HG03039 (cell line): ENCODE results near the gene NEURL1B.
"Not testable (repeated sequence)": the region's sequence is repeated elsewhere in the genome, so short reads cannot be mapped to it uniquely, and the experiment has no call there.

Experiments
- ATAC-seq: cut with Tn5 transposase; IDR thresholded peaks from one replicate; pipeline ENCODE4 v1.9.1; 2021; ENCODE audit warnings: mild to moderate bottlenecking, moderate library complexity; ENCODE audit not compliant: unreplicated experiment

Gene NEURL1B

GRCh38 chr5:172647352-172648012 lies 6.4 kb downstream of the NEURL1B start:
- ATAC-seq: no peak

DNA sequence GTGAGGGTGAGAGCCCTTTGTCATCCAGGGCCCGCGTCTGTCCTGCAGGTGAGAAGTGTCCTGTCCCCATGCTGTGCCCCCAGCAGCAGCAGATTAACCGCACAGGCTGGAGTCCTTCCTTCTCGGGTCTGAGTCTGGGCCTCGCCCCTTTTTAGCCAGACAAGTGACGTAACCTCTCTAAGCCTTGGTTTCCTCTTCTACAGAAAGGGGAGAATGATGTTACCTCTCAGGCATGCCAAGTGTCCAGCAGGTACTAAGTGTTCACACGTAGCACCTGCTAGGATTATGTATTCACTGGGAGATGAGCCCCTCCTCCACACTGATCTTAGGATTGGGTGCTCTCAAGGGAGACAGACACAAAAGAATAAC lies 6.9 kb downstream of the NEURL1B start:
- ATAC-seq: no peak

DNA sequence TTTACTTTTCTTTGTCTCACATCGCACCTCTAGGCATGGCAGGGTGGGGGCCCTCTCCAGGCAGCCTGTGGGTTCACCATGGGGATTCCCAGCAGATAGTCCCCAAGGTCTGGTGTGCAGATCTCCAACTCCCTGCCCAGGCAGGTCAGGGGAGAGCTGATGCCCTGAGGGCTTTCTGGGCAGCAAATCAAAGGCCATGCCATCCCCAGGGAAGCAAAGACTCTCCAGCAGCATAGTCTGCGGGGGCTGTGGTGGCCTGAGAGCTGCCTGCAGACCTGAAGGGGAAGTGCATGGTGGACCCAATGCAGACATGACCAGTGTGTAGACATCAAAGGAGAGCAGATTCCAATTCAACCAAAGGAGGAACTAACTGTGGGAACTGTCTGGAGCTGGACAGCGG lies 7.7 kb downstream of the NEURL1B start:
- no peak for ATAC-seq

- not testable (repeated sequence) for ATAC-seq
These were observed 15.4 kb downstream of the NEURL1B start for GRCh38 chr5:172656496-172656895.

DNA sequence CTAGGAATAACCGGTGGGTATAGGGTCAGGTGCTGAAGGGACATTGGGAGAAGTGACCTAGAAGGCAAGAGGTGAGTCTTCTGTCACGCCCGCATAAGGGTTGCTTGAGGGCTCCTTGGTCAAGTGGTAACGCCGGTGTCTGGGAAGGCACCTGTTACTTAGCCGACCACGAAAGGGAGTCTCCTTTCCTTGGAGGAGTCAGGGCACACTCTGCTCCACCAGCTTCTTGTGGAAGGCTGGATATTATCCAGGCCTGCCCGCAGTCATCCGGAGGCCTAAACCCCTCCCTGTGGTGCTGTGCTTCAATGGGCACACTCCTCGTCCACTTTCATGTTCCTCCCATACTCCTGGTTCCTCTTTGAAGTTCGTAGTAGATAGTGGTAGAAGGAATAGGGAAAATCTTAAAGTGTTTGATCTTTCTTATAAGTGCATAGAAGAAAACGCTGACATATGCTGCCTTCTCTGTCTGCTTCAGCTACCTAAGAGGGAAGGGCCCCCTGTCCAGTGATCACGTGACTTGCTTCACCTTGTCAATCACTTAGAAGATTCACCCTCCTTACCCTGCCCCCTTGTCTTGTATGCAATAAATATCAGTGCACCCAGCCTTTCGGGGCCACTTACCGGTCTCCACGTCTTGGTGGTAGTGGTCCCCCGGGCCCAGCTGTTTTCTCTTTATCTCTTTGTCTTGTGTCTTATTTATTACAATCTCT lies 16.6 kb downstream of the NEURL1B start:
- ATAC-seq: not testable (repeated sequence)

GRCh38 chr5:172658391-172658790 lies 17.3 kb downstream of the NEURL1B start:
- no peak for ATAC-seq

DNA sequence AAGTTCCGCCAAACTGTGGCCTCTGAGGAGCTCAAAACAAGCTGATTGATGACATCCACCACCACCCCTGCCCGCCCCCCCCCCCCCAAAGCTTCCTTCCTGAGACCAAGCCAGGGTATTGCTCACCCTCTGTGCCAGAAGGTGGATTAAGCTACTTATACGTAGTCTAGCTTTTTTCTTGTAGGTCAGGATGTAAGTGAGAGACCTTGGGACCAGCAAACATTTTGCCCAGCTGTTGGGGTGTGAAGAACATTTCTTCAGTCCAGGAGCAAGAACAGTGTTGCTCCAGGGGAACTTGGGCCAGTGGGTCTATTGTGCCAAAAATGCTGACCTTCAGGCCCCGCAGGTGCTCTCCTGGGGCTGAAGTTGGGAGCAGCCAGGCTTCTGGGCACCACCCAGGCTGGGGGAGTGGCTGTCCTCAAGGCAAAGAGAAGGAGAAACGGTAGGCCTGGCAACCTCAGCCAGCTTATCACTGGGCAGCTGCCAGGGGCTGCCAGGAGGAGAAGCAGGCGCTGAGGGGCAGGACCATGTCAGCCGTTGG lies 18.0 kb downstream of the NEURL1B start:
- no peak for ATAC-seq

GRCh38 chr5:172659570-172659908 lies 18.5 kb downstream of the NEURL1B start:
- no peak for ATAC-seq

- no peak for ATAC-seq
These were observed 19.0 kb downstream of the NEURL1B start for GRCh38 chr5:172659909-172660628.

DNA sequence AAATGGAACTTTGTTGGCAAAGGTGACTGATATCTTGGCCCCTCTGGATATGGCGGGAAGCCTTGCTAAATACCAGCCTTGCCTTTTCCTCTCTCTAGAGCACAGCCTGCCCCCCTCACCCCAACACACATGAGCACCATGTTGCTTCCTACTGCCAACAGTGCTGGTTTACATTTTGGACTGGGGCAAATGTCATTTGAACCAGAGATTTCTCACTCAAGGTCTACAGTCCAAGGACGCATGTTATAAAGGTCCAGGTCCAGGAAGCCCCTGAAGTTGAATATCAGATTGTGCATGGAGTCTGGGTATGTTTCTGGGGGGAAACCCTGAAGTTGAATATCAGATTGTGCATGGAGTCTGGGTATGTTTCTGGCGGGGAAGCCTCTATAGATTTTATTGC lies 19.9 kb downstream of the NEURL1B start:
- no peak for ATAC-seq

DNA sequence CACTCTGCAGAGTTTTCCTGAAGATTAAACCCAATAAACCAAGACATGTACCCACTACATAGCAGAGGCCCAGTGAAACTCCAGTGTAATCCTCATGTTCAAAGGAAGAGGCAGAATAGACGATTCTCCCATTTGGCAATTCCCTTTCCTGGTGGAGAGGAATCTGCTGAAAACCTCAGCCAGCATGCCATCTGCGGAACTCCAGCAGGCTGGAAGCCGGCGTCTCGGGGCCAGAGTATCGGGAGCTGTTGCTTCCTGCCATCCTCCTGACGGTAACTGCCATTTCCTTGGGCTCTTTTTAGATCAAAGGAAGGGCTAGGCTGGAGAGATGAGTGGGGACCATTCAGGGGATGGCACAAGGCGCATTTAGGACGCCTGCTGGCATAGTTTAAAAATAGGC lies 20.5 kb downstream of the NEURL1B start:
- no peak for ATAC-seq

DNA sequence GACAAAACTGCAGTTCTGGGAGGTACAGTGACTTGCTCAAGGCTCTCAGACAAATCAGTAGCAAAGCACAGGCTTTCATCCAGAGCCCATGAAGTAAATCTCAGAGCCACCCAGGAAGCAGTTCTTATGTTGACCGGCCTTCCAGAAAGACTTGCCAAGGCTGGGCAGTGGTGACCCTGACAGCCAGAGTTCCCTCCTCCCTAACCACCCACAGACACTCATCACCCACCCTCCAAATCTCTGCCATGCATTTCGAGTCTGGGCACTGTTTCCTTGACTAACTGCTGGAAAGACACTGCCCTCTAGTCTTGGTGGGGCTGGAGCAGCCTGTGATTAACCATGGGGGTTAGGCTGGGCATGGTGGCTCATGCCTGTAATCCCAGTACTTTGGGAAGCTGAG lies 21.5 kb downstream of the NEURL1B start:
- no peak for ATAC-seq

DNA sequence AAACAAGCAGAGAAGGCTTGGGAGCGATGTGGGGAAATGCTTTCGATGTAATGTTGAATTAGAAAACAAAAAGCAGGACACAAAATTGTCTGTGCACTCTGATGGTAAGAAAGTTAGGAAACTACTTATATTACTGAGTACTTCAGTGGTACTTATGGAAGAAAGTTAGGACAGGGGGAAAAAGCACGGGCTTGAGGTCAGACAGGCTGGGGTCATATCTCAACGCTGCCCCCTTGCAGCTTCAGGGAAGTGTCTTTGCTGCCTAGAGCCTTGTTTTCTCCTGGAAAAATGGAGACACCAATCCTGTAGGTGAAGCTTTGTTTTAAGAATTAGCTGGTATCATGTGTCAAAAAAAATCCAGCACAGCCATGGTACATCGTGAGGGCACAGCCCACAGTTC lies 23.0 kb downstream of the NEURL1B start:
- no peak for ATAC-seq

DNA sequence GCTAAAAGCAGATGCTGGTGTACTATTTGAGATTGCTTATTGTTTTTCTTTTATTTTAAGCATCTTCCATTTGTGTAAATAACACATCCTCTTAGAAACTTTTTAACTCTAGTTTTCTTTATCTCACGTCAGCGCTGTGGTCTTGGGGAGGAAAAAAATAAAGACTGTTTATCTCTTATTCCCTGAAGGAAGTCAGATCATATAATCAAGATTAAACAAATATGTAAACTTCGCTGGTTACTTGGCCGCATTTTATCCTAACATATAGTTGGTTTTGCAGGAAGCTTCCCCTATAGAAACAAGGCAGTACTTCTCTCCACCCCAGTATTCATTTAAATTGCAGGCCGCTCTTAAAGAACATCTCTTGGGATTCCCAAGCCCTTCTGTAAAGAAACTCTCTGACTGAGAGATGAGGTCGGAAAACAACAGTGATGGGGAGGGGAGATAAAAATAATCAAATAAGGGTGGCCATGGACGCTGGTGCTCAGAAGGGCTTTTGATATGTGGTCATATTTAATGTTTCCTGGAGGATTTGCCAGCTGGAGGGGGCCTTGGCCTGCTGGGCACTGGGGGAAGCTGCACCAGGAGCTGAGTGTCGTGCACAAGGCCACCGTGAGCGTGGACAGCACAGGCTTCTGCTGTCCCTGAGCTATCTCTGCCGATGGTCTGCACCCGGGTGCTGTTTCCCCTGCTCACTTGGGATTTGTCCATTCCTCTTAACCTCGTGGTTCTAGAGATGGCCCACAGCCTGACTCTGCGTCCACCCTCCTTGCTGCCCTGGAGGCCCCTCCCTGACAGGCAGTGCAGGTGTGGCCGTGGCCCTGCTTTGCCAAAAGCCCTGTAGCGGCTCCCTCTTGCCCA lies 23.8 kb downstream of the NEURL1B start:
- ATAC-seq: no peak

DNA sequence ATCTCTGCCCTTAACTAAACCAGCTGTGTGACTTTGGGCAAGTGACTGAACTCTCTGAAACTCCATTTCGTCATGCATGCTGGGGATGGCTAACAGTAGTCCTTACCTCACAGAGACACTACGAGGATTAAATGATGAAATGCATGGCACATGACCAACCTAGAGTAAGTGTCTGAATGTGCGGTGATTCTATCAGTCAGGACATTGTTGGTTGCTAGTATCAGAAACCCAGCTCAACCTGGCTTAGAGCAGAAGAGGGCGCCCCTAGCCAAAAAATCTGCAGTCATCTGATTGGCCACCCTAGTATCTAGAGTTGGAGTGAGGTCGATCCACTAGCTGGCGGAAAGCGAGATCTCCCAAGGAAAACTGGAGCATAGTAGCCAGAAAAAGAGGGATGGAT lies 25.2 kb downstream of the NEURL1B start:
- no peak for ATAC-seq

GRCh38 chr5:172667786-172668593 lies 26.9 kb downstream of the NEURL1B start:
- no peak for ATAC-seq

DNA sequence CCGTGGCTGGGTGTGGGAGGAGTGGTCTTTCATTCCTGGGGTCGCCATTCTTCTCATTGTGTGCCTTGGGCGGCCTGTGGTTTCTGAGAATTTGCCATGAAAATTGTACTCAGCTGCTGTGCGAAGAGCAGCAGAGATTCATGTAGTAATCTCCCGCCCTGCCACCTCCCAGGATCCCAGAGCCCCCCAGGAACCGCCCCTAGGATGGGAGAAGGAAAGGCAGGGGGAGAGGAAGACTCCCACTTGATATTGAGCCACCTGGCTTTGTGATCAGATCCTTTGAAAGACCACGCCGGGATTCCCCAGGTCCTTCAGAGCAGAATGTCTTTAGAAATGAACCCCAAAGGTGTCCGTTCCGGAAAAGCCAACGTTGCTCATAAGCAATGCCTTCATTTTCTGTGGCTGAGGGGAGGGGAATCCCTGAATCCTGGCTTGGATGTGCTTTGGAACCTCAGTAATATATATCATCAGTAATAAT lies 27.6 kb downstream of the NEURL1B start:
- no peak for ATAC-seq

DNA sequence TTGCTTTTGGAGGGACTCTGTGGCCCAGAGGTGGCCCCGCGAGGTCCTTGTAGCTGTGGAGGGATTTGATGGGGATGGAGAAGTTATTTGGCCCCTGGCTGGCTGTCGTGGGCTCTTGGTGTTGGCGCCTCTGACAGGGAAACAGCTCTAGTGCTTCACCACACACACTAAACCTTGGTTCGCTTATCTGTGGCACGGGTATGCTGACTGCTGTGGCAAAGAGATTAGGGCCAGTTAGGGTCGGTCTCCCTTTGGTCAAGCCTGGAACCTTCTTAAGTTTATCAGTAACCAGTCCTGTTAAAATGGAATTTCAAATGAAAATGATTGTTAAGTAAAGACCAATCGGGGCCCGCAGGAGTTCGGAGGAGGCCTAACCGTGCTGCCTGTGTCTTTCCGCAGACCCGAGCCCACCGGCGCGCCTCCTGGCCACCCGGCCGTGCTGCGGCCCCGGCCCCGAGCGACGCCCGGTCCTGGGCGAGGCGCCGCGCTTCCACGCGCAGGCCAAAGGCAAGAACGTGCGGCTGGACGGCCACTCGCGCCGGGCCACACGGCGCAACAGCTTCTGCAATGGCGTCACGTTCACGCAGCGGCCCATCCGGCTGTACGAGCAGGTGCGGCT lies 28.4 kb downstream of the NEURL1B start:
- no peak for ATAC-seq

DNA sequence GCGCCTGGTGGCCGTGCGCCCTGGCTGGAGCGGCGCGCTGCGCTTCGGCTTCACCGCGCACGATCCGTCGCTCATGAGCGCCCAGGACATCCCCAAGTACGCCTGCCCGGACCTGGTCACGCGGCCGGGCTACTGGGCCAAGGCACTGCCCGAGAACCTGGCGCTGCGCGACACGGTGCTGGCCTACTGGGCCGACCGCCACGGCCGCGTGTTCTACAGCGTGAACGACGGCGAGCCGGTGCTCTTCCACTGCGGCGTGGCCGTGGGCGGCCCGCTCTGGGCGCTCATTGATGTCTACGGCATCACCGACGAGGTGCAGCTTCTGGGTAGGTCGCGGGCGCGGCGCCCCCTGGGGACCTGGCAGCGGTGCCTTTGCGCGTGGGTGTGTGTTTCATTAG lies 28.9 kb downstream of the NEURL1B start:
- ATAC-seq: no peak

GRCh38 chr5:172670444-172670843 lies 29.4 kb downstream of the NEURL1B start:
- ATAC-seq: no peak
